K562 (cell line): ENCODE measurements around the gene OR8B12.

Experiments
- LEF1 ChIP-seq: fragments of 450-650 bp; IDR thresholded peaks from 2 replicates; pipeline ENCODE4 v1.6.1; 2016; ENCODE audit warnings: mild to moderate bottlenecking
- POLR2A ChIP-seq: fragments of 450-650 bp; conservative IDR thresholded peaks from 2 replicates; pipeline ENCODE4 v1.6.1; 2016
- PURB ChIP-seq: sonication (generic); formaldehyde crosslinking; IDR thresholded peaks from 2 replicates; pipeline ENCODE4 v1.9.0; 2021; ENCODE audit warnings: low read depth, mild to moderate bottlenecking, missing genetic modification reagents
- RAD21 ChIP-seq, 2 experiments: fragments of 250-450 bp in 1 of 2; fragments of 450-650 bp in 1 of 2; sonication (Bioruptor Pico) in 1 of 2; formaldehyde crosslinking in 1 of 2; IDR thresholded peaks in 1 of 2; conservative IDR thresholded peaks in 1 of 2; 2 replicates each; pipeline versions ENCODE4 v1.4.0 to v1.8.0; 2020 to 2022; ENCODE audit warnings: mild to moderate bottlenecking in 2 of 2, moderate library complexity in 1 of 2
- ZKSCAN3 ChIP-seq: fragments of 250-450 bp; sonication (Bioruptor Pico); IDR thresholded peaks from 2 replicates; pipeline ENCODE4 v1.4.0; 2020
- ZNF133 ChIP-seq: fragments of 250-450 bp; sonication (Bioruptor Pico); IDR thresholded peaks from 2 replicates; pipeline ENCODE4 v1.4.0; 2020; ENCODE audit warnings: mild to moderate bottlenecking
- ZNF830 ChIP-seq: fragments of 250-450 bp; sonication (Bioruptor Pico); IDR thresholded peaks from 2 replicates; pipeline ENCODE4 v1.5.0; 2021; ENCODE audit warnings: mild to moderate bottlenecking
- TF ChIP-seq, protein P1 (sequence below): fragments of 450-650 bp; IDR thresholded peaks from 2 replicates; pipeline ENCODE4 v1.6.1; 2017; ENCODE audit warnings: antibody characterized with exemption, mild to moderate bottlenecking

DNA sequence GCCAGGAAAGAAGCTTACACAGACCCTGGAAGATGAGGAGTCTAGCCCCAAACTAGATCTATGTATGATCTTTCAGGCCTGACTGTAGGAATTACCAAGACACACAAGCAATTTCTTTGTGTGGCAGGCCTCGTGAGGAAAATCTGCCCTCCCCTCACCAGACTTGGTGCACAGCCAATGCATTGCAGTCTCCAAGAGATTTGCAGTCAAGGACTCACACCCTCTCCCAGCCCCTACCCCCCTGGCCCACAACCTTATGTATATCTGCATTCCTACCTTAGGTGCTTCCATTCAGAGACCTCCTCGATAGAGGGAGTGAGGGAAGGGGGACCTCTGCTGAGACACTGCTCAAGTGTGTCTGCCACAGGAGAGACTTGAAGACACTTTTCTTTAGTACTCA, 9.8 kb downstream of the OR8B12 start:
- no peak for TF ChIP-seq ZKSCAN3 (CRISPR knock-in tag)
- TF ChIP-seq POLR2A = no peak
- TF ChIP-seq LEF1 = no peak
- TF ChIP-seq, protein P1, sequence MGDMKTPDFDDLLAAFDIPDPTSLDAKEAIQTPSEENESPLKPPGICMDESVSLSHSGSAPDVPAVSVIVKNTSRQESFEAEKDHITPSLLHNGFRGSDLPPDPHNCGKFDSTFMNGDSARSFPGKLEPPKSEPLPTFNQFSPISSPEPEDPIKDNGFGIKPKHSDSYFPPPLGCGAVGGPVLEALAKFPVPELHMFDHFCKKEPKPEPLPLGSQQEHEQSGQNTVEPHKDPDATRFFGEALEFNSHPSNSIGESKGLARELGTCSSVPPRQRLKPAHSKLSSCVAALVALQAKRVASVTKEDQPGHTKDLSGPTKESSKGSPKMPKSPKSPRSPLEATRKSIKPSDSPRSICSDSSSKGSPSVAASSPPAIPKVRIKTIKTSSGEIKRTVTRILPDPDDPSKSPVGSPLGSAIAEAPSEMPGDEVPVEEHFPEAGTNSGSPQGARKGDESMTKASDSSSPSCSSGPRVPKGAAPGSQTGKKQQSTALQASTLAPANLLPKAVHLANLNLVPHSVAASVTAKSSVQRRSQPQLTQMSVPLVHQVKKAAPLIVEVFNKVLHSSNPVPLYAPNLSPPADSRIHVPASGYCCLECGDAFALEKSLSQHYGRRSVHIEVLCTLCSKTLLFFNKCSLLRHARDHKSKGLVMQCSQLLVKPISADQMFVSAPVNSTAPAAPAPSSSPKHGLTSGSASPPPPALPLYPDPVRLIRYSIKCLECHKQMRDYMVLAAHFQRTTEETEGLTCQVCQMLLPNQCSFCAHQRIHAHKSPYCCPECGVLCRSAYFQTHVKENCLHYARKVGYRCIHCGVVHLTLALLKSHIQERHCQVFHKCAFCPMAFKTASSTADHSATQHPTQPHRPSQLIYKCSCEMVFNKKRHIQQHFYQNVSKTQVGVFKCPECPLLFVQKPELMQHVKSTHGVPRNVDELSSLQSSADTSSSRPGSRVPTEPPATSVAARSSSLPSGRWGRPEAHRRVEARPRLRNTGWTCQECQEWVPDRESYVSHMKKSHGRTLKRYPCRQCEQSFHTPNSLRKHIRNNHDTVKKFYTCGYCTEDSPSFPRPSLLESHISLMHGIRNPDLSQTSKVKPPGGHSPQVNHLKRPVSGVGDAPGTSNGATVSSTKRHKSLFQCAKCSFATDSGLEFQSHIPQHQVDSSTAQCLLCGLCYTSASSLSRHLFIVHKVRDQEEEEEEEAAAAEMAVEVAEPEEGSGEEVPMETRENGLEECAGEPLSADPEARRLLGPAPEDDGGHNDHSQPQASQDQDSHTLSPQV = no peak
- TF ChIP-seq PURB = no peak
- TF ChIP-seq ZNF830 (CRISPR knock-in tag) = no peak
- no peak for TF ChIP-seq ZNF133 (CRISPR knock-in tag)
- no peak for TF ChIP-seq RAD21 (CRISPR knock-in tag; conservative IDR thresholded peaks at IDR 0.05 in 1 of 2, IDR thresholded peaks at IDR 0.05 in 1 of 2)
